MM.1S (cell line): ENCODE measurements around the gene NINJ2.

Experiments
- DNase-seq: peaks from one replicate; pipeline ENCODE4 v3.0.0-alpha.2; 2015
- H2AFZ ChIP-seq: fragments of 300-600 bp; sonication (generic); 2 replicates; pipeline ENCODE4 v1.6.0; 2016; ENCODE audit warnings: antibody characterized with exemption, low read length
- H3F3A ChIP-seq: fragments of 300-600 bp; sonication (generic); 2 replicates; pipeline ENCODE4 v1.6.1; 2016; ENCODE audit warnings: mild to moderate bottlenecking, antibody characterized with exemption, low read length, moderate library complexity, mixed read lengths; ENCODE audit not compliant: insufficient read depth
- H3K27ac ChIP-seq: fragments of 300-600 bp; sonication (generic); 2 replicates; pipeline ENCODE4 v1.5.1; 2016; ENCODE audit warnings: mild to moderate bottlenecking, low read length
- H3K27me3 ChIP-seq: fragments of 300-600 bp; sonication (generic); replicated peaks from 2 replicates; pipeline ENCODE4 v1.6.0; 2016; ENCODE audit warnings: low read length; ENCODE audit not compliant: insufficient read depth
- H3K36me3 ChIP-seq: fragments of 300-600 bp; sonication (generic); replicated peaks from 2 replicates; pipeline ENCODE4 v1.6.1; 2016; ENCODE audit warnings: mild to moderate bottlenecking, low read length, mixed read lengths; ENCODE audit not compliant: insufficient read depth
- H3K4me1 ChIP-seq: fragments of 300-600 bp; sonication (generic); 2 replicates; pipeline ENCODE4 v1.6.1; 2016; ENCODE audit warnings: low read length, mixed read lengths
- H3K4me2 ChIP-seq: fragments of 300-600 bp; sonication (generic); 2 replicates; pipeline ENCODE4 v1.6.0; 2016; ENCODE audit warnings: low read depth, low read length
- H3K4me3 ChIP-seq: fragments of 300-600 bp; sonication (generic); 2 replicates; pipeline ENCODE4 v1.5.1; 2016; ENCODE audit warnings: low read length, mixed read lengths
- H3K79me2 ChIP-seq: fragments of 300-600 bp; sonication (generic); 2 replicates; pipeline ENCODE4 v1.6.1; 2016; ENCODE audit warnings: mixed run types, low read length, mixed read lengths
- H3K9ac ChIP-seq: fragments of 300-600 bp; sonication (generic); 2 replicates; pipeline ENCODE4 v1.6.1; 2016; ENCODE audit warnings: low read length, mixed read lengths
- H3K9me2 ChIP-seq: fragments of 300-600 bp; sonication (generic); replicated peaks from 2 replicates; pipeline ENCODE4 v1.6.1; 2016; ENCODE audit warnings: mild to moderate bottlenecking, low read length, mixed read lengths; ENCODE audit not compliant: insufficient read depth
- H3K9me3 ChIP-seq: fragments of 300-600 bp; sonication (generic); replicated peaks from 2 replicates; pipeline ENCODE4 v1.6.1; 2016; ENCODE audit warnings: mild to moderate bottlenecking, low read length, mixed read lengths; ENCODE audit not compliant: insufficient read depth
- H4K20me1 ChIP-seq: fragments of 300-600 bp; sonication (generic); 2 replicates; pipeline ENCODE4 v1.6.1; 2016; ENCODE audit warnings: mild to moderate bottlenecking, low read length, moderate library complexity, mixed read lengths; ENCODE audit not compliant: insufficient read depth
- EZH2 ChIP-seq: fragments of 300-600 bp; sonication (generic); optimal IDR thresholded peaks from 2 replicates; pipeline ENCODE3; 2017; ENCODE audit warnings: low read depth, mild to moderate bottlenecking, antibody characterized with exemption, low read length, mixed read lengths
- EZH2phosphoT487 ChIP-seq: fragments of 300-600 bp; sonication (generic); IDR thresholded peaks from 2 replicates; pipeline ENCODE4 v1.6.1; 2018; ENCODE audit warnings: antibody characterized with exemption, low read length
- TF ChIP-seq, protein P1 (sequence below): fragments of 300-600 bp; sonication (generic); IDR thresholded peaks from 2 replicates; pipeline ENCODE4 v1.5.1; 2016; ENCODE audit warnings: antibody characterized with exemption, low read length, mixed read lengths

Gene NINJ2

DNA sequence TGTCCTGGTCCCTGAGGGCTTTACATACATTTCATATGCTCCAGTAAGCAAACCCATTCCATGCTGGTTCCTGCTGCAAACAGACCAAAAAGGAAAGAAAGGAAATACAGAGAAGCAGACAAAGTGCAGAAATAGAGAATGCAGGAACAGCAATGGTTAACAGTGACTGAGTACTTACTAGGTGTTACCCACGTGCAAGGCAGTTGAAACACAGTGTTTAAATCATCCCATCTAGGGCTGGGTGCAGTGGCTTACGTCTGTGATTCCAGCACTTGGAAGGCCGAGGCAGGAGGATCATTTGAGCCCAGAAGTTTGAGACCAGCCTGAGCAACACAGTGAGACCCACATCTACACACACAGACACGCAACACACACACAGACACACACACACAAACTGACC lies 21.2 kb upstream of the NINJ2 start:
- H3K4me2 ChIP-seq = no peak overlapping the region

DNA sequence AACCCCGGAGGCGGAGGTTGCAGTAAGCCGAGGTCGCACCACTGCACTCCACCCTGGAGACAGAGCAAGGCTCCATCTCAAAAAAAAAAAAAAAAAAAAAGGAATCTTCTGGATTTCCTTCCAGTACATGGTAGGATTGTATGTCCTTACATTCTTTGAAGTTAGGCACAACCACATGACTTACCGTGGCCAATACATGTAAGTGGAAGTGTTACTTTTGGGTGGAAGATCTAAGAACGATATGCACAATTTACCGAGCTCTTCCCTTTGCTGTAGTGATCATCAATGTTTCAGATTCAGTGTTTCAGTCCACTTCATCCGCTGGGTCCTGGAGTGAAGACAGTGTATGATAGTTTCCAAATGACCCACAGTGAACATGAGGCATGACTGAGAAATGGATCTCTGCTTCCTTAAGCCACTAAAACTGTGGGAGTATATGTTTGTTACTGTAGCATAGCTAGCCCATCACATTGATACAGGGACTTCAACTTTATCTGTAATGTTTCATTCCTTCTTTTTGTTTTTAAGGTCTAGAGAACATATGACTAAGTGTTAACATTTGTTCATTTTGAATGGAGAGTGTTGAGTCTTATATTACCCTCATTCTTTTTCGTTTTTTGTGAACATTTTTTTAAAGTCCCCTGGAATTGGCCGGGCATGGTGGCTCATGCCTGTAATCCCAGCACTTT lies 18.5 kb upstream of the NINJ2 start:
- TF ChIP-seq, protein P1, sequence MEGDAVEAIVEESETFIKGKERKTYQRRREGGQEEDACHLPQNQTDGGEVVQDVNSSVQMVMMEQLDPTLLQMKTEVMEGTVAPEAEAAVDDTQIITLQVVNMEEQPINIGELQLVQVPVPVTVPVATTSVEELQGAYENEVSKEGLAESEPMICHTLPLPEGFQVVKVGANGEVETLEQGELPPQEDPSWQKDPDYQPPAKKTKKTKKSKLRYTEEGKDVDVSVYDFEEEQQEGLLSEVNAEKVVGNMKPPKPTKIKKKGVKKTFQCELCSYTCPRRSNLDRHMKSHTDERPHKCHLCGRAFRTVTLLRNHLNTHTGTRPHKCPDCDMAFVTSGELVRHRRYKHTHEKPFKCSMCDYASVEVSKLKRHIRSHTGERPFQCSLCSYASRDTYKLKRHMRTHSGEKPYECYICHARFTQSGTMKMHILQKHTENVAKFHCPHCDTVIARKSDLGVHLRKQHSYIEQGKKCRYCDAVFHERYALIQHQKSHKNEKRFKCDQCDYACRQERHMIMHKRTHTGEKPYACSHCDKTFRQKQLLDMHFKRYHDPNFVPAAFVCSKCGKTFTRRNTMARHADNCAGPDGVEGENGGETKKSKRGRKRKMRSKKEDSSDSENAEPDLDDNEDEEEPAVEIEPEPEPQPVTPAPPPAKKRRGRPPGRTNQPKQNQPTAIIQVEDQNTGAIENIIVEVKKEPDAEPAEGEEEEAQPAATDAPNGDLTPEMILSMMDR = no peak
- TF ChIP-seq EZH2phosphoT487 = no peak
- TF ChIP-seq EZH2 = no peak
- Histone ChIP-seq H3K4me3 (no peak overlapping the region), H2AFZ (no peak overlapping the region), H3K4me1 (no peaks in the 10 kb centered on the region), H3K27ac (no peak overlapping the region), H3F3A (no peaks in the 10 kb centered on the region), H3K79me2 (no peaks in the 10 kb centered on the region), H3K9me3 (no peaks in the 10 kb centered on the region), H3K36me3 (no peaks in the 10 kb centered on the region), H3K9me2 (no peaks in the 10 kb centered on the region), H4K20me1 (no peaks in the 10 kb centered on the region), H3K9ac (no peak overlapping the region), H3K4me2 (no peak overlapping the region), H3K27me3 (no peaks in the 10 kb centered on the region)
- DNase-seq = no peak

More for the DNA sequence above, 21.2 kb upstream of the NINJ2 start:
- Histone ChIP-seq H3F3A (no peaks in the 10 kb centered on the region), H3K4me1 (no peaks in the 10 kb centered on the region), H3K36me3 (no peaks in the 10 kb centered on the region), H4K20me1 (no peaks in the 10 kb centered on the region), H3K27ac (no peak overlapping the region), H3K27me3 (no peaks in the 10 kb centered on the region), H3K79me2 (no peaks in the 10 kb centered on the region), H3K9me3 (no peaks in the 10 kb centered on the region), H3K4me3 (no peak overlapping the region), H3K9ac (no peak overlapping the region), H2AFZ (no peak overlapping the region), H3K9me2 (no peaks in the 10 kb centered on the region)
- DNase-seq = no peak
- TF ChIP-seq EZH2 (no peak), EZH2phosphoT487 (no peak)
- TF ChIP-seq, protein P1 = no peak

DNA sequence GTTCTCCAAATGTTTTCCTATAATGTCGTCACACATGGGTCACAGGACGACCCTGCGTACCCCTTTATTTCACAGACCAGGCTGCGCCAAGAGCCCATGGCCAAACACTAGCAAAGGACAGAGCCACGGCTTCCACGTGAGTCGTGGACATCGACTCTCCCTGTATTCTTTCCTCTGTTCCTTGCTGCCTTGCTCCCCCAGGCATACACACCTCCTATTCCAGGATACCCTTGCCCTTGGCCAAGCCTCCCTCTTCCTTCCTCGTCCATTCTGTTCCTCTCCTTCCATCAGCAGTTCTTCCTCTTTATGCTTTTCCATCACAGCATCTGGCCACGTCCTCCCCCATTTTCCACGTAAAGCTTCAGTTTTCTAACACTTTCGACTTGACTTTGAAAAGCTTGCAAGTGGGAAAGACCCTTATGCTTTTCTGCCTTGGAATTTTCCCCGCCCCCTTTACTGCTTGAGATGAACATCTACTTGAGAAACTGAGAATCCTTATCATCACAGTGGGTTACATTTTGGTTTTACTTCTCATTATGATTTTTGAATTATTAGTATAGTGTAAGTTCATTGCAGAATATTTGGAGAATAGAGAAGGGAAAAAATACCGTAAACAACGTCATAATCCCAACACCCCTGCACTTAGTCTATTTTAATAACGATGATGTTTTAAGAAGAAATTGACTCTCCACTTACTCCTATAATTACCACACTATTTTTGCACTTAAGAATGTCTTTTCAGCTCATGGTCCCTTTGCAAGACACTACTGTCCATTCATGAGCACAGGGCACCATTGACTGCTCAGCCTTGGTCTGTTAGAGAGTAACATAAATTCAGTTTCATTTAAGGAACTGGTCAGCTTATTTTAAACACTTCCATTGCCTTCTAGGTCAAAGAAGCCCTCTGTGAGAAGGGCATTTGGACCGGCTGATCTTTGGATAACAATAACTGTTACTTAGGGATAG lies 15.8 kb upstream of the NINJ2 start:
- Histone ChIP-seq H3K9ac (no peak overlapping the region), H3K9me3 (no peaks in the 10 kb centered on the region), H4K20me1 (no peaks in the 10 kb centered on the region), H2AFZ (no peak overlapping the region), H3K27me3 (no peaks in the 10 kb centered on the region), H3K36me3 (no peaks in the 10 kb centered on the region), H3K27ac (no peak overlapping the region), H3K9me2 (no peaks in the 10 kb centered on the region), H3K4me2 (no peak overlapping the region), H3F3A (peaks cover 10% of the 10 kb centered on the region), H3K4me3 (no peak overlapping the region), H3K79me2 (no peaks in the 10 kb centered on the region), H3K4me1 (peaks cover 10% of the 10 kb centered on the region)
- TF ChIP-seq, protein P1 = no peak
- TF ChIP-seq EZH2phosphoT487 = no peak
- no peak for TF ChIP-seq EZH2
- DNase-seq = no peak
